Activated naive CD4-positive, alpha-beta T cell treated with anti-CD3 and anti-CD28 coated beads, Interleukin-2, amount 50 U/mL, for 72 hours (primary cell): ENCODE measurements around the gene MAF. TPM values are rescaled to one million over a fixed set of nuclear protein-coding genes. Genes with fewer than 3 reads are reported as not detected.

ENCODE experiments used
- ATAC-seq, 2 donors: fragments of 150-1000 bp; cut with Tn5 transposase; 2 replicates each; pipeline ENCODE4 v1.10.0; 2021; ENCODE audit warnings: mild to moderate bottlenecking in 2 of 2, moderate library complexity in 2 of 2
- DNase-seq, 2 donors: peaks; one replicate each; pipeline ENCODE4 v3.0.0; 2021 to 2022; ENCODE audit warnings: low spot score in 2 of 2
- H3K27ac Mint-ChIP-seq, 2 donors: one replicate each; pipeline ENCODE4 v1.8.0; 2022; ENCODE audit warnings: mild to moderate bottlenecking in 2 of 2, mixed read lengths in 2 of 2
- H3K36me3 Mint-ChIP-seq, 2 donors: one replicate each; pipeline ENCODE4 v1.8.0; 2022; ENCODE audit warnings: mixed read lengths in 2 of 2
- H3K9me3 Mint-ChIP-seq, 2 donors: one replicate each; pipeline ENCODE4 v1.8.0; 2022; ENCODE audit warnings: mixed read lengths in 2 of 2
- total RNA-seq, 2 donors: library from RNA; stranded (reverse); gene quantifications; one replicate each; pipeline ENCODE4 v1.2.3, GENCODE V29; 2022

MAF gene
- total RNA-seq, 2 donors from 2014 or later, result 21.8 to 26.1 TPM

- H3K27ac Mint-ChIP-seq, result no peak overlapping the region
Observed at GRCh38 chr16:79623824-79624223, 23.3 kb upstream of the MAF start.

GRCh38 chr16:79623062-79623461, 22.5 kb upstream of the MAF start:
- Mint-ChIP-seq H3K27ac (no peak overlapping the region), H3K36me3 (peaks cover 0 to 7% of the 10 kb centered on the region in 2 donors), H3K9me3 (no peaks in the 10 kb centered on the region)
- ATAC-seq, result no peak
- DNase-seq, result no peak

More at GRCh38 chr16:79623824-79624223, 23.3 kb upstream of the MAF start:
- Mint-ChIP-seq H3K36me3 (peaks cover 0 to 7% of the 10 kb centered on the region in 2 donors), H3K9me3 (no peaks in the 10 kb centered on the region)
- no peak for ATAC-seq
- no peak for DNase-seq

- no peak for DNase-seq
- Mint-ChIP-seq H3K9me3 (no peaks in the 10 kb centered on the region), H3K36me3 (peaks cover 0 to 7% of the 10 kb centered on the region in 2 donors), H3K27ac (no peak overlapping the region)
- ATAC-seq, result no peak
Observed at GRCh38 chr16:79621027-79621426, 20.5 kb upstream of the MAF start.

GRCh38 chr16:79618692-79619050, 18.1 kb upstream of the MAF start:
- Mint-ChIP-seq H3K36me3 (peaks cover 0 to 7% of the 10 kb centered on the region in 2 donors), H3K27ac (peak overlapping the region; percentile 25 to 66), H3K9me3 (no peaks in the 10 kb centered on the region)
- ATAC-seq (peak; percentile 82 to 89), DNase-seq (peak in 1 of 2 donors; percentile 42)

- no peak for DNase-seq
- Mint-ChIP-seq H3K36me3 (peaks cover 0 to 7% of the 10 kb centered on the region in 2 donors), H3K27ac (peak overlapping the region; percentile 25 to 66), H3K9me3 (no peaks in the 10 kb centered on the region)
- ATAC-seq, result peak; percentile 18
Observed at GRCh38 chr16:79618041-79618691, 17.6 kb upstream of the MAF start.

- DNase-seq (no peak), ATAC-seq (peak; percentile 14 to 86)
- peak overlapping the region in 1 of 2 donors; percentile 6 for H3K27ac Mint-ChIP-seq
- H3K9me3 Mint-ChIP-seq, result no peaks in the 10 kb centered on the region
- H3K36me3 Mint-ChIP-seq, result no peaks in the 10 kb centered on the region
Observed at GRCh38 chr16:79613009-79613408, 12.5 kb upstream of the MAF start.

- no peak for DNase-seq
- Mint-ChIP-seq H3K9me3 (no peaks in the 10 kb centered on the region), H3K27ac (no peak overlapping the region), H3K36me3 (no peaks in the 10 kb centered on the region)
- ATAC-seq, result no peak
Observed at GRCh38 chr16:79612207-79612606, 11.7 kb upstream of the MAF start.

- DNase-seq (no peak), ATAC-seq (no peak)
- Mint-ChIP-seq H3K36me3 (no peaks in the 10 kb centered on the region), H3K27ac (no peak overlapping the region), H3K9me3 (no peaks in the 10 kb centered on the region)
Observed at GRCh38 chr16:79610771-79611170, 10.2 kb upstream of the MAF start.

GRCh38 chr16:79609861-79610260, 9.3 kb upstream of the MAF start:
- ATAC-seq (no peak), DNase-seq (no peak)
- Mint-ChIP-seq H3K9me3 (no peaks in the 10 kb centered on the region), H3K27ac (no peak overlapping the region), H3K36me3 (no peaks in the 10 kb centered on the region)

GRCh38 chr16:79608976-79609375, 8.4 kb upstream of the MAF start:
- ATAC-seq (no peak), DNase-seq (no peak)
- no peaks in the 10 kb centered on the region for H3K9me3 Mint-ChIP-seq
- H3K27ac Mint-ChIP-seq, result no peak overlapping the region
- H3K36me3 Mint-ChIP-seq, result no peaks in the 10 kb centered on the region

GRCh38 chr16:79607587-79607986, 7.0 kb upstream of the MAF start:
- ATAC-seq (no peak), DNase-seq (no peak)
- Mint-ChIP-seq H3K36me3 (no peaks in the 10 kb centered on the region), H3K9me3 (no peaks in the 10 kb centered on the region), H3K27ac (no peak overlapping the region)

GRCh38 chr16:79605999-79606398, 5.5 kb upstream of the MAF start:
- peak; percentile 52 to 73 for ATAC-seq
- no peak for DNase-seq
- Mint-ChIP-seq H3K9me3 (no peaks in the 10 kb centered on the region), H3K36me3 (no peaks in the 10 kb centered on the region), H3K27ac (no peak overlapping the region)

GRCh38 chr16:79603055-79603454, 2.5 kb upstream of the MAF start:
- H3K36me3 Mint-ChIP-seq, result peaks cover 6 to 9% of the 10 kb centered on the region in 2 donors
- no peaks in the 10 kb centered on the region for H3K9me3 Mint-ChIP-seq
- no peak for ATAC-seq
- no peak for DNase-seq
- H3K27ac Mint-ChIP-seq, result no peak overlapping the region

GRCh38 chr16:79602628-79603014, 2.1 kb upstream of the MAF start:
- H3K36me3 Mint-ChIP-seq, result peaks cover 9 to 11% of the 10 kb centered on the region in 2 donors
- peak in 1 of 2 donors; percentile 13 for ATAC-seq
- H3K27ac Mint-ChIP-seq, result no peak overlapping the region
- no peak for DNase-seq
- no peaks in the 10 kb centered on the region for H3K9me3 Mint-ChIP-seq

- H3K9me3 Mint-ChIP-seq, result no peaks in the 10 kb centered on the region
- ATAC-seq (peak in 1 of 2 donors; percentile 9), DNase-seq (peak; percentile 62 to 83)
- H3K27ac Mint-ChIP-seq, result peak overlapping the region; percentile 44 to 69
- H3K36me3 Mint-ChIP-seq, result peaks cover 9 to 11% of the 10 kb centered on the region in 2 donors
Observed at GRCh38 chr16:79601931-79602627, 1.5 kb upstream of the MAF start.

GRCh38 chr16:79601092-79601930, 774 bp upstream of the MAF start:
- Mint-ChIP-seq H3K9me3 (no peaks in the 10 kb centered on the region), H3K36me3 (peaks cover 9 to 11% of the 10 kb centered on the region in 2 donors), H3K27ac (peak overlapping the region in 1 of 2 donors; percentile 69)
- ATAC-seq, result peak; percentile 4 to 6
- DNase-seq, result peak in 1 of 2 donors; percentile 18
